HepG2 (cell line): ENCODE measurements around the gene RPS6KA3. TPM values are rescaled to one million over a fixed set of nuclear protein-coding genes. Genes with fewer than 3 reads are reported as not detected.

Experiments used
- ARID5B ChIP-seq: IDR thresholded peaks from 2 replicates; pipeline ENCODE4 v1.4.0; 2020; ENCODE audit warnings: mild to moderate bottlenecking, missing genetic modification reagents
- BHLHE40 ChIP-seq: IDR thresholded peaks from 2 replicates; pipeline ENCODE4 v1.6.1; 2011; ENCODE audit warnings: low read length, improper control_type of control experiment
- CENPBD1 ChIP-seq: sonication (generic); formaldehyde crosslinking; IDR thresholded peaks from 2 replicates; pipeline ENCODE4 v1.8.0; 2022; ENCODE audit warnings: missing genetic modification reagents, low read depth, mild to moderate bottlenecking, borderline replicate concordance
- GMEB1 ChIP-seq: sonication (generic); formaldehyde crosslinking; IDR thresholded peaks from 2 replicates; pipeline ENCODE4 v1.5.1; 2020; ENCODE audit warnings: missing genetic modification reagents, mild to moderate bottlenecking, borderline replicate concordance
- GTF2F1 ChIP-seq: fragments of 150-350 bp; IDR thresholded peaks from 2 replicates; pipeline ENCODE4 v1.6.1; 2014; ENCODE audit warnings: low read length
- HDAC1 ChIP-seq: sonication (generic); formaldehyde crosslinking; IDR thresholded peaks from 2 replicates; pipeline ENCODE4 v1.5.1; 2020; ENCODE audit warnings: mild to moderate bottlenecking, missing genetic modification reagents
- MEIS2 ChIP-seq: sonication (generic); formaldehyde crosslinking; IDR thresholded peaks from 2 replicates; pipeline ENCODE4 v1.9.0; 2021; ENCODE audit warnings: mild to moderate bottlenecking, missing genetic modification reagents
- NFYC ChIP-seq: IDR thresholded peaks from 2 replicates; pipeline ENCODE4 v1.6.1; 2016; ENCODE audit warnings: missing genetic modification reagents, missing compliant biosample characterization
- POGK ChIP-seq: sonication (generic); formaldehyde crosslinking; conservative IDR thresholded peaks from 2 replicates; pipeline ENCODE4 v1.8.0; 2022; ENCODE audit warnings: mild to moderate bottlenecking, moderate library complexity, missing genetic modification reagents
- RXRB ChIP-seq: IDR thresholded peaks from 2 replicates; pipeline ENCODE4 v1.6.1; 2016; ENCODE audit warnings: borderline replicate concordance, missing genetic modification reagents, missing compliant biosample characterization
- SKI ChIP-seq: fragments of 450-650 bp; IDR thresholded peaks from one replicate; pipeline ENCODE4 v1.6.1; 2018; ENCODE audit warnings: mild to moderate bottlenecking; ENCODE audit not compliant: partially characterized antibody
- SP4 ChIP-seq: sonication (generic); formaldehyde crosslinking; IDR thresholded peaks from 2 replicates; pipeline ENCODE4 v1.8.1; 2023; ENCODE audit warnings: mild to moderate bottlenecking, missing genetic modification reagents
- TBX2 ChIP-seq: sonication (generic); formaldehyde crosslinking; IDR thresholded peaks from 2 replicates; pipeline ENCODE4 v1.5.0; 2020; ENCODE audit warnings: missing genetic modification reagents, mild to moderate bottlenecking, borderline replicate concordance
- TP53 ChIP-seq: sonication (generic); formaldehyde crosslinking; conservative IDR thresholded peaks from 2 replicates; pipeline ENCODE4 v1.4.0; 2020; ENCODE audit warnings: missing genetic modification reagents
- ZBTB39 ChIP-seq: sonication (generic); formaldehyde crosslinking; IDR thresholded peaks from 2 replicates; pipeline ENCODE4 v1.5.0; 2020; ENCODE audit warnings: missing genetic modification reagents
- ZNF180 ChIP-seq: sonication (generic); formaldehyde crosslinking; IDR thresholded peaks from 2 replicates; pipeline ENCODE4 v1.4.0; 2020; ENCODE audit warnings: low read depth, missing genetic modification reagents, borderline replicate concordance
- ZNF577 ChIP-seq: sonication (generic); formaldehyde crosslinking; IDR thresholded peaks from 2 replicates; pipeline ENCODE4 v1.4.0; 2020; ENCODE audit warnings: mild to moderate bottlenecking, low read depth, missing genetic modification reagents, borderline replicate concordance
- ZNF772 ChIP-seq: sonication (generic); formaldehyde crosslinking; IDR thresholded peaks from 2 replicates; pipeline ENCODE4 v1.5.0; 2020; ENCODE audit warnings: mild to moderate bottlenecking, missing genetic modification reagents
- polyA plus RNA-seq, 8 experiments: library from polyadenylated mRNA; depleted of rRNA in 3 of 8; stranded (reverse) in 7 of 8; unstranded in 1 of 8; fragments of >200 nt; fragmentation: Illumina TruSeq in 4 of 8; extraction: Trizol in 4 of 8; gene quantifications; 2 replicates each; pipeline versions ENCODE4 v1.2.1 to v1.2.3, GENCODE V29; 2011 to 2016; ENCODE audit warnings: low read depth in 4 of 8, missing spikeins in 1 of 8, mixed read lengths in 1 of 8; ENCODE audit not compliant: insufficient read depth in 1 of 8
- total RNA-seq, 5 experiments: library from RNA; depleted of rRNA; stranded (reverse); fragments of >200 nt; fragmentation: Illumina TruSeq; extraction: Trizol; gene quantifications; 2 replicates each; pipeline ENCODE4 v1.2.3, GENCODE V29; 2016; ENCODE audit warnings: low read depth in 1 of 5

Gene RPS6KA3
- total and polyA plus RNA-seq, 2 of the 13 experiments (the other 11 are each of a cell fraction or from before 2014, with no cell fraction given), result 314 to 357 TPM

- TF ChIP-seq GMEB1 (CRISPR knock-in tag) (peak; percentile 74; the same call in 1 of the 2 replicates), ZBTB39 (CRISPR knock-in tag) (no peak), ARID5B (no peak), GTF2F1 (no peak), TBX2 (CRISPR knock-in tag) (0 out of 2 replicates have a peak, but pooled peaks have one; percentile 30), SKI (no peak), RXRB (CRISPR knock-in tag) (no peak), CENPBD1 (no peak), SP4 (CRISPR knock-in tag) (peak; percentile 73), BHLHE40 (no peak), ZNF772 (no peak), HDAC1 (CRISPR knock-in tag) (0 out of 2 replicates have a peak, but pooled peaks have one; percentile 43), TP53 (CRISPR knock-in tag) (no peak), ZNF577 (CRISPR knock-in tag) (no peak), MEIS2 (CRISPR knock-in tag) (peak; percentile 6; the same call in 1 of the 2 replicates), NFYC (CRISPR knock-in tag) (peak; percentile 48; the same call in 1 of the 2 replicates), ZNF180 (no peak), POGK (CRISPR knock-in tag) (0 out of 2 replicates have a peak, but pooled peaks have one; percentile 29)
Observed at GRCh38 chrX:20141281-20142220, 125.2 kb downstream of the RPS6KA3 start, which contains the start of gene EIF1AX (continued).
